ENCODE measurements around the gene DAGLB.
"Not testable (repeated sequence)": the region's sequence is repeated elsewhere in the genome, so short reads cannot be mapped to it uniquely, and the experiment has no call there.

The DAGLB gene

GRCh38 chr7:6458676-6459075 is 10.9 kb upstream of the DAGLB start:
- not testable (repeated sequence) for H3K9me3 ChIP-seq (ENCODE audit: control insufficient read depth, low read length); H3K9ac ChIP-seq (ENCODE audit: low read length); H3K36me3 ChIP-seq (ENCODE audit: control insufficient read depth, insufficient read depth, low read length); H3K27me3 ChIP-seq (ENCODE audit: control insufficient read depth, insufficient read depth, low read length); H3K4me3 ChIP-seq (ENCODE audit: low read length)
- peaks cover 15% of the 10 kb centered on the region for H3K4me1 ChIP-seq (ENCODE audit: control insufficient read depth, insufficient read depth, low read length)

DNA sequence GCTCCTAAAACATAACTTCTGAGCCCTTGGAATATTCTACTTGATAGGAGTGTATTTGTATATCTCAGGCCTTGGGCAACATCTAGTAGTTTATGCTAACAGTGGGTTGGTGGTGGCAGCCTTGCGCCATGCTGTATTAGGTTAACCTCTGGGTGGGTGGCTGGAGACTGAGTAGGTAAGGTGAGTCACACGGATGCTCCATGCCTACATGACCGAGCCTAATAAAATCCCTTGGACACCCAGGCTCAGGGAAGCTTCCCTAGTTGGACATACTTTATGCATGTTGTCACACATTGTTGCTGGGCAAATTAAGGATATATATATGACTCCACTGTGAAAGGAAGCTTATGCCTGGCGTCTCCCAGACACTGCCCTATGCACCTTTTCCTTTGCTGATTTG is 6.0 kb upstream of the DAGLB start:
- Histone ChIP-seq H3K9me3 (ENCODE audit: control insufficient read depth, low read length) (no peaks in the 10 kb centered on the region), H3K36me3 (ENCODE audit: control insufficient read depth, insufficient read depth, low read length) (no peaks in the 10 kb centered on the region), H3K4me3 (ENCODE audit: low read length) (no peak overlapping the region), H3K27me3 (ENCODE audit: control insufficient read depth, insufficient read depth, low read length) (no peaks in the 10 kb centered on the region), H3K9ac (ENCODE audit: low read length) (no peak overlapping the region), H3K4me1 (ENCODE audit: control insufficient read depth, insufficient read depth, low read length) (peaks cover 6% of the 10 kb centered on the region)

DNA sequence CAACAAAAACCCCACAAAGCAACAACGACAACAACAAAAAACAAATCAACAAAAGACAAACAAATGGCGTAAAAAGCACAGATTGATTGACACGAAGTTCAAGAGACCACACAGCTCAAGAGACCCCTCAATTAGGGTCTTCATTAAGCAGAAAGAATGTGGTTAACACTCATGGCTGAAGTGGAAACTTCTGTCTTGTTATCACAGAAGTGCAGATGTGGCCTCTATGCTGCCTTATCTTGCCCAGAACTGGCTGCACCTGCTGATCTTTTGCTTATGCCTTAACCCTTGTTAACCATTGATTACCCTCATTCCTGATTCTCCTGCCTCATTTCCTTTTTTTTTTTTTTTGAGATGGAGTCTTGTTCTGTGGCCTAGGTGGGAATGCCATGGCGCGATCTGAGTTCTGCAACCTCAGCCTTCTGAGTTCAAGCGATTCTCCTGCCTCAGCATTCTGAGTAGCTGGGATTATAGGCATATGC is 3.5 kb upstream of the DAGLB start:
- Histone ChIP-seq H3K9ac (ENCODE audit: low read length) (no peak overlapping the region), H3K36me3 (ENCODE audit: control insufficient read depth, insufficient read depth, low read length) (no peaks in the 10 kb centered on the region), H3K4me3 (ENCODE audit: low read length) (no peak overlapping the region), H3K4me1 (ENCODE audit: control insufficient read depth, insufficient read depth, low read length) (peaks cover 8% of the 10 kb centered on the region), H3K9me3 (ENCODE audit: control insufficient read depth, low read length) (no peaks in the 10 kb centered on the region), H3K27me3 (ENCODE audit: control insufficient read depth, insufficient read depth, low read length) (no peaks in the 10 kb centered on the region)

- H3K27me3 ChIP-seq (ENCODE audit: control insufficient read depth, insufficient read depth, low read length); H3K36me3 ChIP-seq (ENCODE audit: control insufficient read depth, insufficient read depth, low read length); H3K9me3 ChIP-seq (ENCODE audit: control insufficient read depth, low read length); H3K4me1 ChIP-seq (ENCODE audit: control insufficient read depth, insufficient read depth, low read length); H3K9ac ChIP-seq (ENCODE audit: low read length); H3K4me3 ChIP-seq (ENCODE audit: low read length): not testable (repeated sequence)
These were observed 2.8 kb upstream of the DAGLB start for GRCh38 chr7:6450591-6450990.

DNA sequence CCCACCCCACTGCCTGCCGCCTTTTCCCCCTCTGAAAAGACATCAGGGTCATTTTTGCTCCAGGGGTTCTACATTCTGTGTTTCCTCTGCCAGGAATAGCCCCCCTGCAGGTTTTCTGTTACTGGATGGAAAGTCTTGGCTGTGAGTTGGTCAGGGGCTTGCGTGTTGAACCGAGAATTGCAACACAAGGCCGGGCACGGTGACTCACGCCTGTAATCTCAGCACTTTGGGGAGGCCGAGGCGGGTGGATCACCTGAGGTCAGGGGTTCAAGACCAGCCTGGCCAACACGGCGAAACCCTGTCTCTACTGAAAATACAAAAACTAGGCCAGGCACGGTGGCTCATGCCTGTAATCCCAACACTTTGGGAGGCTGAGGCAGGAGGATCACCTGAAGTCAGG is 2.1 kb upstream of the DAGLB start:
- H3K36me3 ChIP-seq (ENCODE audit: control insufficient read depth, insufficient read depth, low read length); H3K9me3 ChIP-seq (ENCODE audit: control insufficient read depth, low read length); H3K4me1 ChIP-seq (ENCODE audit: control insufficient read depth, insufficient read depth, low read length); H3K9ac ChIP-seq (ENCODE audit: low read length); H3K4me3 ChIP-seq (ENCODE audit: low read length); H3K27me3 ChIP-seq (ENCODE audit: control insufficient read depth, insufficient read depth, low read length): not testable (repeated sequence)

GRCh38 chr7:6448943-6449543 is 1.3 kb upstream of the DAGLB start:
- Histone ChIP-seq H3K36me3 (ENCODE audit: control insufficient read depth, insufficient read depth, low read length) (no peaks in the 10 kb centered on the region), H3K27me3 (ENCODE audit: control insufficient read depth, insufficient read depth, low read length) (no peaks in the 10 kb centered on the region), H3K4me1 (ENCODE audit: control insufficient read depth, insufficient read depth, low read length) (peaks cover 8% of the 10 kb centered on the region), H3K4me3 (ENCODE audit: low read length) (no peak overlapping the region), H3K9ac (ENCODE audit: low read length) (peak overlapping the region; percentile 15), H3K9me3 (ENCODE audit: control insufficient read depth, low read length) (no peaks in the 10 kb centered on the region)

GRCh38 chr7:6446838-6447580 is 745 bp downstream of the DAGLB start:
- Histone ChIP-seq H3K9ac (ENCODE audit: low read length) (peak overlapping the region; percentile 69), H3K4me3 (ENCODE audit: low read length) (peak overlapping the region; percentile 70), H3K27me3 (ENCODE audit: control insufficient read depth, insufficient read depth, low read length) (no peaks in the 10 kb centered on the region), H3K9me3 (ENCODE audit: control insufficient read depth, low read length) (no peaks in the 10 kb centered on the region), H3K36me3 (ENCODE audit: control insufficient read depth, insufficient read depth, low read length) (peaks cover under 1% of the 10 kb centered on the region), H3K4me1 (ENCODE audit: control insufficient read depth, insufficient read depth, low read length) (peaks cover 8% of the 10 kb centered on the region)

DNA sequence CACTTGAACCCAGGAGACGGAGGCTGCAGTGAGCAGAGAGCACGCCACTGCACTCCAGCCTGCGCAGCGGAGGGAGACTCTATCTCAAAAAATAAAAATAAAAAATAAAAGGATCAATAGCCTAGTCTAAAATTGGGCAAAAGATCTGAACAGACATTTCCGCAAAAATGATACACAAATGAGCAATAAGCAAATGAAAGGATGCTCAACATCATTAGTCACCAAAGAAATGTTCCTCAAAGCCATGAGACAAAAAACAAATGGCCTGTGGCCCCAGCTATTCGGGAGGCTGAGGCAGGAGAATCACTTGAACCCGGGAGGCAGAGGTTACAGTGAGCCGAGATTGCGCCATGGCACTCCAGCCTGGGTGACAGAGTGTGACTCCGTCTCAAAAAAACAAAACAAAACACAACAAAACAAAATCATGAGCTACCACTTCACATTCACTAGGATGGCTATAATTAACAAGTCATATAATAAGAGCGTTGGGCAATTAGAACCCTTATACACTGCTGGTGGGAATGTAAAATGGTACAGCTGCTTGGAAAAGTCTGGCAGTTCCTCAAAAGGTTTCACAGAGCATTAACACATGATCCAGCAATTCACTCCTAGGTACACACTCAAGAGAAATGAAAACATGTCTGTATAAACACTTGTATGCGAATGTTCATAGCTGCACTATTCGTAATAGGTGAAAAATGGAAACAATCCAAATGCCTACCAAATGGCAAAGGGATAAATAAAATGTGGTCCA is 3.1 kb downstream of the DAGLB start:
- Histone ChIP-seq H3K4me1 (ENCODE audit: control insufficient read depth, insufficient read depth, low read length) (peaks cover 8% of the 10 kb centered on the region), H3K27me3 (ENCODE audit: control insufficient read depth, insufficient read depth, low read length) (no peaks in the 10 kb centered on the region), H3K9ac (ENCODE audit: low read length) (no peak overlapping the region), H3K4me3 (ENCODE audit: low read length) (no peak overlapping the region), H3K36me3 (ENCODE audit: control insufficient read depth, insufficient read depth, low read length) (peaks cover 3% of the 10 kb centered on the region), H3K9me3 (ENCODE audit: control insufficient read depth, low read length) (no peaks in the 10 kb centered on the region)

DNA sequence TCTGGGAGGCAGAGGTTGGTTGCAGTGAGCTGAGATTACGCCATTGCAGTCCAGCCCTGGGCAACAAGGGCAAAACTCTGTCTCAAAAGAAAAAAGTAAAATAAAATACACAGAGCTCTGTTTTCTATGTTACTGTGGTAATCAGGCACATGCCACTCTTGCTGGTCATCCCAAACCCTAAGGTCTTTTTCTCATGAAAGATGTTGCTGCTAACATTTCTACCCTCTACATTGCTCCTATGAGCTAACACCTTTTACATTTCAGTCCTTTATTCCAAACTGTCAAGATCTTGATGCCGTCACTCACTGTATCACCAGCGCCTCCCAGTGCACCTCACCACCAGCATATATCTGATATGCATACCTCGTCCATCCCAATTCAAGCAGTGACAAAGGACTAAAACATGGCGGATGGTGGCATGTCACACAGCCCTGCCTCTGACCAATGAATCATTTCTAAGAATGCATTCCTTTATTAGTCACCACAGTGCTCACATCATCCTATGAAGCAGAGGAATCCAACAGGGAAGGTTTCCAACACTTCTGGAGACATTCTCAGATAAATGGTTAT is 4.3 kb downstream of the DAGLB start:
- Histone ChIP-seq H3K4me1 (ENCODE audit: control insufficient read depth, insufficient read depth, low read length) (no peaks in the 10 kb centered on the region), H3K27me3 (ENCODE audit: control insufficient read depth, insufficient read depth, low read length) (no peaks in the 10 kb centered on the region), H3K9me3 (ENCODE audit: control insufficient read depth, low read length) (no peaks in the 10 kb centered on the region), H3K4me3 (ENCODE audit: low read length) (no peak overlapping the region), H3K9ac (ENCODE audit: low read length) (no peak overlapping the region), H3K36me3 (ENCODE audit: control insufficient read depth, insufficient read depth, low read length) (peaks cover 3% of the 10 kb centered on the region)

DNA sequence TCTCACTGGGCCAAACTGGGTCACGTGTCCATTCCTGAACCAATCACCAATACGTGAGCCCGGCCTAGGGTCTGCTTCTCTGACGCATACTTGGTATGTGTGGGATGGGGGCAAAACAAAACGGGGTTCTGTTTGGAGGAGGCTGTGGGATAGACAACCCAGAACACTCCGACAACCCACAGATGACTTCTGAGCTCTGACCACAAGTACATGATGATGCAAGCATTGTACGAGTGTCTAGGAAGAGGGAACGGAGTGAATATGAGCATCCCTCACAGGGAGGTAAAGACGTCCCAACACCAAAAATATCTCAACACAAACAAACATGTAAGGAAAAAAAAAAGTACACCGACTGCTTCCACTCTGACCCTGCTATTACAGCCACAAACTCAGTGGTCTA is 5.6 kb downstream of the DAGLB start:
- Histone ChIP-seq H3K9me3 (ENCODE audit: control insufficient read depth, low read length) (no peaks in the 10 kb centered on the region), H3K4me1 (ENCODE audit: control insufficient read depth, insufficient read depth, low read length) (no peaks in the 10 kb centered on the region), H3K36me3 (ENCODE audit: control insufficient read depth, insufficient read depth, low read length) (peaks cover 3% of the 10 kb centered on the region), H3K9ac (ENCODE audit: low read length) (no peak overlapping the region), H3K27me3 (ENCODE audit: control insufficient read depth, insufficient read depth, low read length) (no peaks in the 10 kb centered on the region), H3K4me3 (ENCODE audit: low read length) (no peak overlapping the region)

DNA sequence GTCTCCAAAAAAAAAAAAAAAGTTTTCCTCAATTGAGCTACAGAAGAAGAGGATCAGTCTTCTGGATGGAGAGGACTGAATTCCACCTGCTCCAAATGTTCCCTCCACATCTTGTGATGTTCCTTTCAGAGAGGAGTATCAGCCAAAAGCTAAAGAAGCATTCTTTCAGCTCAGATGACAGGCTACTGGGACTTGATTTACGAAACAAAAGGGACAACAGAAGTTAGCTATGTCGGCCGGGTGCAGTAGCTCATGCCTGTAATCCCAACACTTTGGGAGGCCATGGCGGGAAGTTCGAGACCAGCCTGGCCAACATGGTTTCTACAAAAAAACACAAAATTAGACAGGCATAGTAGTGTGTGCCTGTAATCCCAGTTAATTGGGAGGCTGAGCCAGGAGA is 7.4 kb downstream of the DAGLB start:
- Histone ChIP-seq H3K4me3 (ENCODE audit: low read length) (no peak overlapping the region), H3K27me3 (ENCODE audit: control insufficient read depth, insufficient read depth, low read length) (no peaks in the 10 kb centered on the region), H3K36me3 (ENCODE audit: control insufficient read depth, insufficient read depth, low read length) (peaks cover 3% of the 10 kb centered on the region), H3K4me1 (ENCODE audit: control insufficient read depth, insufficient read depth, low read length) (peaks cover 3% of the 10 kb centered on the region), H3K9ac (ENCODE audit: low read length) (no peak overlapping the region), H3K9me3 (ENCODE audit: control insufficient read depth, low read length) (no peaks in the 10 kb centered on the region)

DNA sequence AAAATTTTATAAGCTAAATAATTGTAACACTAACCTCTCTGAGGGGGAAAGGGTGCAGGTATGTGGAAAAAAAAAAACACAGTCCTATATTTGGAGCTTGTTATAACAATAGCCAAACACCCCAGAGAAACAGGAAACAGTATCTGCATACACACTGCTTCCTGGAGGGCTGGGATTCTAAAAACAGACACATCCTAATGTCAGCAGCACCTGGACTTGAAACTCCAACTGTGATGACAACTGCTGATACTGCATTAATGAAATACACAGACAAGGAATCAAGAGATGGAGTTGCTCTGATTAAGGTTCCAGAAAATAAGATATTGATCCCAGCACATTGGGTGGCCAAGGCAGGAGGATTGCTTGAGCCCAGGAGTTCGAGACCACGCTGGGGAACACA is 9.3 kb downstream of the DAGLB start:
- H3K9me3 ChIP-seq (ENCODE audit: control insufficient read depth, low read length) = no peaks in the 10 kb centered on the region
- peaks cover 3% of the 10 kb centered on the region for H3K36me3 ChIP-seq (ENCODE audit: control insufficient read depth, insufficient read depth, low read length)
- H3K9ac ChIP-seq (ENCODE audit: low read length) = no peak overlapping the region
- H3K4me1 ChIP-seq (ENCODE audit: control insufficient read depth, insufficient read depth, low read length) = peaks cover 10% of the 10 kb centered on the region
- no peaks in the 10 kb centered on the region for H3K27me3 ChIP-seq (ENCODE audit: control insufficient read depth, insufficient read depth, low read length)
- no peak overlapping the region for H3K4me3 ChIP-seq (ENCODE audit: low read length)
